Cerebellar cortex (tissue), 1 donor: Measurements from ENCODE around the gene CADPS.
"Not testable (repeated sequence)": the region's sequence is repeated elsewhere in the genome, so short reads cannot be mapped to it uniquely, and the experiment has no call there.

Experiments
- DNase-seq: peaks from one replicate; pipeline ENCODE4 v3.0.0-alpha.2; 2015; ENCODE audit warnings: low spot score

CADPS gene

GRCh38 chr3:62592408-62592807 lies 282.8 kb downstream of the CADPS start:
- no peak for DNase-seq

GRCh38 chr3:62589078-62589477 lies 286.1 kb downstream of the CADPS start:
- no peak for DNase-seq

- peak; percentile 85 for DNase-seq
Measured at GRCh38 chr3:62587579-62588031, 287.6 kb downstream of the CADPS start.

GRCh38 chr3:62587169-62587568 lies 288.0 kb downstream of the CADPS start:
- no peak for DNase-seq

GRCh38 chr3:62586356-62586755 lies 288.9 kb downstream of the CADPS start:
- DNase-seq: no peak

- DNase-seq: no peak
Measured at GRCh38 chr3:62585861-62586260, 289.4 kb downstream of the CADPS start.

GRCh38 chr3:62584636-62585035 lies 290.6 kb downstream of the CADPS start:
- DNase-seq: no peak

GRCh38 chr3:62582495-62583172 lies 292.6 kb downstream of the CADPS start:
- no peak for DNase-seq

GRCh38 chr3:62580485-62580884 lies 294.7 kb downstream of the CADPS start:
- DNase-seq: not testable (repeated sequence)

GRCh38 chr3:62577153-62577552 lies 298.1 kb downstream of the CADPS start:
- no peak for DNase-seq

- DNase-seq: no peak
Measured at GRCh38 chr3:62574266-62574898, 300.8 kb downstream of the CADPS start.

GRCh38 chr3:62571916-62572315 lies 303.3 kb downstream of the CADPS start:
- DNase-seq: no peak

GRCh38 chr3:62570888-62571287 lies 304.3 kb downstream of the CADPS start:
- DNase-seq: no peak

GRCh38 chr3:62569609-62570008 lies 305.6 kb downstream of the CADPS start:
- no peak for DNase-seq

GRCh38 chr3:62567097-62568021 lies 307.9 kb downstream of the CADPS start:
- no peak for DNase-seq

GRCh38 chr3:62566022-62566557 lies 309.1 kb downstream of the CADPS start:
- DNase-seq: no peak

GRCh38 chr3:62562596-62562995 lies 312.6 kb downstream of the CADPS start:
- no peak for DNase-seq

- DNase-seq: no peak
Measured at GRCh38 chr3:62562017-62562416, 313.2 kb downstream of the CADPS start.

- DNase-seq: peak; percentile 15
Measured at GRCh38 chr3:62559831-62560445, 315.3 kb downstream of the CADPS start.

GRCh38 chr3:62558549-62559112 lies 316.6 kb downstream of the CADPS start:
- no peak for DNase-seq

- DNase-seq: no peak
Measured at GRCh38 chr3:62557983-62558382, 317.2 kb downstream of the CADPS start.

- no peak for DNase-seq
Measured at GRCh38 chr3:62557450-62557849, 317.8 kb downstream of the CADPS start.
